CD14-positive monocyte (primary cell): ENCODE measurements around the gene PAX7. TPM values are rescaled to one million over a fixed set of nuclear protein-coding genes. Genes with fewer than 3 reads are reported as not detected.

Experiments used
- DNase-seq, 3 donors: peaks; one replicate each; pipeline ENCODE4 v3.0.0-alpha.2; 2011 to 2022
- H2AFZ ChIP-seq: 2 replicates; pipeline ENCODE4 v1.6.0; 2012; ENCODE audit warnings: mild to moderate bottlenecking, low read depth, low read length, inconsistent platforms; ENCODE audit not compliant: insufficient read depth, poor library complexity, severe bottlenecking
- H3K27ac ChIP-seq, 2 donors: 1 replicate in 1 of 2; 2 replicates in 1 of 2; pipeline ENCODE4 v1.5.1; 2012 to 2013; ENCODE audit warnings: low read length in 2 of 2, control low read depth in 1 of 2, inconsistent platforms in 1 of 2, low read depth in 1 of 2, mild to moderate bottlenecking in 1 of 2
- H3K27me3 ChIP-seq, 2 donors: one replicate each; pipeline versions ENCODE4 v1.6.0 to v1.6.1; 2011 to 2013; ENCODE audit warnings: low read length in 2 of 2; ENCODE audit not compliant: control insufficient read depth in 2 of 2, insufficient read depth in 2 of 2
- H3K36me3 ChIP-seq, 2 donors: replicated peaks in 1 of 2; 1 replicate in 1 of 2; 2 replicates in 1 of 2; pipeline versions ENCODE4 v1.5.1 to v1.6.1; 2012 to 2013; ENCODE audit warnings: low read length in 2 of 2, control low read depth in 1 of 2, inconsistent platforms in 1 of 2, mild to moderate bottlenecking in 1 of 2; ENCODE audit not compliant: insufficient read depth in 2 of 2, control insufficient read depth in 1 of 2
- H3K4me1 ChIP-seq, 2 donors: 1 replicate in 1 of 2; 2 replicates in 1 of 2; pipeline versions ENCODE4 v1.5.1 to v1.6.1; 2012 to 2013; ENCODE audit warnings: low read length in 2 of 2, control low read depth in 1 of 2, inconsistent platforms in 1 of 2, mild to moderate bottlenecking in 1 of 2, moderate library complexity in 1 of 2; ENCODE audit not compliant: insufficient read depth in 2 of 2, control insufficient read depth in 1 of 2
- H3K4me2 ChIP-seq: replicated peaks from 2 replicates; pipeline ENCODE3; 2012; ENCODE audit warnings: low read length, moderate library complexity, mild to moderate bottlenecking; ENCODE audit not compliant: poor library complexity, severe bottlenecking; ENCODE audit errors: extremely low read depth
- H3K4me3 ChIP-seq, 3 experiments: fragments of 200-600 bp in 1 of 3; sonication (generic) in 1 of 3; replicated peaks in 1 of 3; 1 replicate in 2 of 3; 2 replicates in 1 of 3; pipeline ENCODE4 v1.5.1; 2011 to 2013; ENCODE audit warnings: low read length in 3 of 3, mild to moderate bottlenecking in 3 of 3, control low read depth in 2 of 3, low read depth in 2 of 3, inconsistent platforms in 1 of 3, moderate library complexity in 1 of 3
- H3K79me2 ChIP-seq: 2 replicates; pipeline ENCODE4 v1.6.0; 2012; ENCODE audit warnings: mild to moderate bottlenecking, control low read depth, inconsistent platforms, low read length, moderate library complexity; ENCODE audit not compliant: insufficient read depth
- H3K9ac ChIP-seq: 2 replicates; pipeline ENCODE4 v1.6.0; 2017; ENCODE audit warnings: low read length, mild to moderate bottlenecking; ENCODE audit not compliant: insufficient read depth, poor library complexity, severe bottlenecking
- H3K9me3 ChIP-seq, 2 donors: replicated peaks in 1 of 2; 1 replicate in 1 of 2; 2 replicates in 1 of 2; pipeline versions ENCODE4 v1.5.1 to v1.6.1; 2012 to 2013; ENCODE audit warnings: low read length in 2 of 2, control low read depth in 1 of 2; ENCODE audit not compliant: control insufficient read depth in 1 of 2, insufficient read depth in 1 of 2
- H4K20me1 ChIP-seq: 2 replicates; pipeline ENCODE4 v1.6.0; 2012; ENCODE audit warnings: mild to moderate bottlenecking, low read length, control low read depth, moderate library complexity; ENCODE audit not compliant: insufficient read depth
- H3K27ac Mint-ChIP-seq, 7 donors: one replicate each; pipeline ENCODE4 v1.8.0; 2020; ENCODE audit warnings: mild to moderate bottlenecking in 7 of 7, mixed read lengths in 7 of 7, moderate library complexity in 6 of 7, inconsistent platforms in 2 of 7
- H3K27me3 Mint-ChIP-seq, 3 donors: one replicate each; pipeline ENCODE4 v1.8.0; 2021 to 2022; ENCODE audit warnings: low read depth in 3 of 3, mild to moderate bottlenecking in 3 of 3, mixed read lengths in 3 of 3, moderate library complexity in 3 of 3, inconsistent platforms in 1 of 3
- H3K36me3 Mint-ChIP-seq, 2 donors: one replicate each; pipeline ENCODE4 v1.8.0; 2020; ENCODE audit warnings: mixed read lengths in 2 of 2, inconsistent platforms in 1 of 2, mild to moderate bottlenecking in 1 of 2
- H3K4me1 Mint-ChIP-seq: one replicate; pipeline ENCODE4 v1.8.0; 2020; ENCODE audit warnings: mild to moderate bottlenecking, mixed read lengths
- H3K4me3 Mint-ChIP-seq, 2 donors: one replicate each; pipeline ENCODE4 v1.8.0; 2020; ENCODE audit warnings: mild to moderate bottlenecking in 2 of 2, mixed read lengths in 2 of 2, moderate library complexity in 1 of 2
- H3K9me3 Mint-ChIP-seq, 7 donors: one replicate each; pipeline ENCODE4 v1.8.0; 2020 to 2022; ENCODE audit warnings: mixed read lengths in 7 of 7, mild to moderate bottlenecking in 6 of 7, moderate library complexity in 6 of 7, inconsistent platforms in 2 of 7
- WGBS: methylation state at CpG from one replicate; pipeline ENCODE4 v1.1.5; 2013; ENCODE audit warnings: missing lambda C conversion rate; ENCODE audit not compliant: insufficient coverage; 5-methylcytosine and 5-hydroxymethylcytosine counted together
- intact Hi-C, 2 donors: fragments of 100-400 bp; cut with micrococcal nuclease; formaldehyde crosslinking; loops; one replicate each; pipeline versions ENCODE4 v1.15.0 to v1.15.1; 2023
- polyA plus RNA-seq, 3 donors: library from polyadenylated mRNA; depleted of rRNA in 1 of 3; unstranded in 2 of 3; stranded (reverse) in 1 of 3; fragments of 300-500 nt in 2 of 3; fragments of >200 nt in 1 of 3; fragmentation: Illumina TruSeq in 2 of 3; gene quantifications; 1 replicate in 2 of 3; 2 replicates in 1 of 3; pipeline ENCODE4 v1.2.3, GENCODE V29; 2012 to 2021
- TF ChIP-seq, protein P1 (sequence below): fragments of 200-600 bp; IDR thresholded peaks from one replicate; pipeline ENCODE4 v1.8.0; 2022; ENCODE audit warnings: antibody characterized with exemption, mild to moderate bottlenecking

The PAX7 gene
- polyA plus RNA-seq, 3 donors, result not detected

DNA sequence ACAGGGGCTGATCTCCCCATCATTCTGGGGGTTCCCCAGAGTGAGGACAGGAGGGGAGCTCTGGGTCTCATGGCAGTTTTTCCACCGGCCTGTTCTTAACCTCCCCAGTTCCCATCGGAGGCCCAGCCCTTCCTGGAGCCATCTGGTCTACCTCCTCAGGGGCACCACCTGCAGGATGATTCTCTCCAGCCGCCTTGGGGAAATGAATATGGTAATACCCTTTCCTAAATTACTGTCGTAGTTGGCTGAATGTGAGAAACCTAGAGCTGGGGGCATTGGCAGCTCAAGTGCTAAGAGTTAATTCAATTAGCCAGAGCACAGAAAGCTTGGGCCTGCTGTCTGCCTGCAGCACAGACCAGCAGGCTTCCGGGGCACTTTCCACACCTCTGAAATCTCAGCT is 163.9 kb downstream of the PAX7 start:
- H3K36me3 Mint-ChIP-seq, result no peaks in the 10 kb centered on the region
- Histone ChIP-seq H3K4me1 (no peaks in the 10 kb centered on the region), H2AFZ (no peak overlapping the region), H3K27ac (no peak overlapping the region), H3K79me2 (no peaks in the 10 kb centered on the region), H3K4me3 (no peak overlapping the region), H3K27me3 (peaks cover 0 to 2% of the 10 kb centered on the region in 2 donors), H3K9ac (no peak overlapping the region), H3K36me3 (no peaks in the 10 kb centered on the region), H3K4me2 (no peak overlapping the region), H3K9me3 (peaks cover 0 to 7% of the 10 kb centered on the region in 2 donors), H4K20me1 (no peaks in the 10 kb centered on the region)
- peaks cover 8 to 17% (median 14%) of the 10 kb centered on the region in 3 donors for H3K27me3 Mint-ChIP-seq
- H3K27ac Mint-ChIP-seq, result no peak overlapping the region
- H3K9me3 Mint-ChIP-seq, result peaks cover 0 to 7% (median 3%) of the 10 kb centered on the region in 7 donors
- no peaks in the 10 kb centered on the region for H3K4me1 Mint-ChIP-seq
- WGBS, result 79% methylated on average over 2 of the region's 5 CpGs
- no peak for DNase-seq
- H3K4me3 Mint-ChIP-seq, result no peak overlapping the region
- intact Hi-C loops, result no loop called here
- TF ChIP-seq, protein P1, sequence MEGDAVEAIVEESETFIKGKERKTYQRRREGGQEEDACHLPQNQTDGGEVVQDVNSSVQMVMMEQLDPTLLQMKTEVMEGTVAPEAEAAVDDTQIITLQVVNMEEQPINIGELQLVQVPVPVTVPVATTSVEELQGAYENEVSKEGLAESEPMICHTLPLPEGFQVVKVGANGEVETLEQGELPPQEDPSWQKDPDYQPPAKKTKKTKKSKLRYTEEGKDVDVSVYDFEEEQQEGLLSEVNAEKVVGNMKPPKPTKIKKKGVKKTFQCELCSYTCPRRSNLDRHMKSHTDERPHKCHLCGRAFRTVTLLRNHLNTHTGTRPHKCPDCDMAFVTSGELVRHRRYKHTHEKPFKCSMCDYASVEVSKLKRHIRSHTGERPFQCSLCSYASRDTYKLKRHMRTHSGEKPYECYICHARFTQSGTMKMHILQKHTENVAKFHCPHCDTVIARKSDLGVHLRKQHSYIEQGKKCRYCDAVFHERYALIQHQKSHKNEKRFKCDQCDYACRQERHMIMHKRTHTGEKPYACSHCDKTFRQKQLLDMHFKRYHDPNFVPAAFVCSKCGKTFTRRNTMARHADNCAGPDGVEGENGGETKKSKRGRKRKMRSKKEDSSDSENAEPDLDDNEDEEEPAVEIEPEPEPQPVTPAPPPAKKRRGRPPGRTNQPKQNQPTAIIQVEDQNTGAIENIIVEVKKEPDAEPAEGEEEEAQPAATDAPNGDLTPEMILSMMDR, result no peak

DNA sequence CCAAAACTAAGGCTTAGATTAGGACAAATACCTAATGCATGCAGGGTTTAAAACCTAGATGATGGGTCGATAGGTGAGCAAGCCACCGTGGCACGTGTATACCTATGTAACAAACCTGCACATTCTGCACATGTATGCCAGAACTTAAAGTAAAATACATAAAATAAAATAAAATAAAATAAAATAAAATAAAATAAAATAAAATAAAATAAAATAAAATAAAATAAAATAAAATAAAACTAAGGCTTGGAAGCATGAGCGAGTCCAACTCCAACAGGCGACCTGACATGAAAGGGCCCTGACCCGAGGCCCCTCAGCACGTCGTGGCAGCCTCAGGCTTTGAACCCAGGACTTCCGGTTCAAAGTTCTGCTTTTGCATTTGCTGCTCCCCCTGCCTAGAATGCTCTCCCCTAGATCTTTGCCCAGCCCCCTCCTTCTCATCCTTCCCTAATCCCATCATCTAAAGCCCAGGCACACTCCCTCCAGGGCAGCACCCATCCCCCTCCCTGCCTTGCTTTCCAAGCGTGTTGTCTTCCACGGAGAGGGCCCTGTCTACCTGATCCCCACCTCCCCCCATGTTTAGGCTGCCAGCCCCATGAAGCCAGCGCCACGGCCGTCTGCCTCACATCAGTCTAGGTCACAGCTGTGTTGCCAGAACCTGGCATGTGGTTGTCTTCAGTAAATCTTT is 164.5 kb downstream of the PAX7 start:
- no peaks in the 10 kb centered on the region for H4K20me1 ChIP-seq
- TF ChIP-seq, protein P1, result no peak
- H3K4me3 ChIP-seq, result no peak overlapping the region
- no peaks in the 10 kb centered on the region for H3K36me3 ChIP-seq
- no peaks in the 10 kb centered on the region for H3K79me2 ChIP-seq
- H3K9ac ChIP-seq, result no peak overlapping the region
- no peak overlapping the region for H2AFZ ChIP-seq
- Mint-ChIP-seq H3K9me3 (peaks cover 0 to 7% (median 3%) of the 10 kb centered on the region in 7 donors), H3K27ac (no peak overlapping the region), H3K4me1 (no peaks in the 10 kb centered on the region), H3K4me3 (no peak overlapping the region), H3K27me3 (peaks cover 7 to 15% (median 13%) of the 10 kb centered on the region in 3 donors), H3K36me3 (no peaks in the 10 kb centered on the region)
- no peak for DNase-seq
- H3K9me3 ChIP-seq, result peaks cover 0 to 7% of the 10 kb centered on the region in 2 donors
- no peak overlapping the region for H3K27ac ChIP-seq
- intact Hi-C loops, result no loop called here
- 62% methylated on average over 7 of the region's 14 CpGs for WGBS
- H3K4me1 ChIP-seq, result no peaks in the 10 kb centered on the region
- no peak overlapping the region for H3K4me2 ChIP-seq
- H3K27me3 ChIP-seq, result no peaks in the 10 kb centered on the region
